GM18505 (cell line): ENCODE results near the gene NAV2.
"Not testable (repeated sequence)": the region's sequence is repeated elsewhere in the genome, so short reads cannot be mapped to it uniquely, and the experiment has no call there.

Experiments
- ATAC-seq: cut with Tn5 transposase; IDR thresholded peaks from one replicate; pipeline ENCODE4 v1.9.1; 2021; ENCODE audit not compliant: unreplicated experiment
- POLR2A ChIP-seq: IDR thresholded peaks from 4 replicates; pipeline ENCODE4 v1.6.1; 2011; ENCODE audit warnings: borderline replicate concordance; ENCODE audit not compliant: insufficient read depth, insufficient read length; ENCODE audit errors: extremely low read depth

Gene NAV2

DNA sequence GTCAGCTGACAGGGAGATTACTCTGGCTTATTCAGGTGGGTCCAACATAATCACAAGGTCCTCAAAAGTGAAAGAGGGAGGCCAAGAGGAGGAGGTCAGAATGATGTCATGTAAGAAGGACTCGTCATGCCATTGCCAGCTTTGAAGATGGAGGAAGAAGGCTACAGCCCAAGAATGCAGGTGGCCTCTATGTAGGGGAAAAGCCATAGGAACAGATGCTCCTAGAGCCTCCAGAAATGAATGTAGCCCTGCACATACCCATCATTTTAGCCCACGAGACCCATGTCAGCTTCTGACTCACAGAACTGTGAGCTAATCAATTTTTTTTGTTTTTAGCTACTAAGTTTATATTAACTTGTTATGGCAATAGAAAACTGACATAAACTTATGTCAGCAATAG is 276.6 kb downstream of the NAV2 start:
- no peak for ATAC-seq
- TF ChIP-seq POLR2A: no peak

DNA sequence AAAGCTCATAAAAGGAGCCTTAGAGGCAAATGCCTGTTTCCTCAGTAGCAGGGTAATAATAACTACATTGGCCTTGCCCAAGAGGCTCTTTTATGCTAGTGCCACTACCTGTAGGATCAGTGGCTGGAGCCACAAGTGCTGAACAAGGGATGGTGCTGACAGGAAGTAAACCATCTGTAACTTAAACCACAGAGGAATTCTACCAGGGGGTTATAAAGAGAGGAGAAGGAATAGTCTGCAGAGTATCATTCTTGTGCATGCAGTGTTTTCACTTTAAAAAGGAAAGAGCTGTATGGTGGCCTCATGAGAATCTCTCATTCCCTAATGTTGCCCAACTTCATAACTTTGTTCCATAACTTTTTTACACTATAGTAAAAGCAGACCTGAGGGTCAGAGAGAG is 279.5 kb downstream of the NAV2 start:
- no peak for ATAC-seq

DNA sequence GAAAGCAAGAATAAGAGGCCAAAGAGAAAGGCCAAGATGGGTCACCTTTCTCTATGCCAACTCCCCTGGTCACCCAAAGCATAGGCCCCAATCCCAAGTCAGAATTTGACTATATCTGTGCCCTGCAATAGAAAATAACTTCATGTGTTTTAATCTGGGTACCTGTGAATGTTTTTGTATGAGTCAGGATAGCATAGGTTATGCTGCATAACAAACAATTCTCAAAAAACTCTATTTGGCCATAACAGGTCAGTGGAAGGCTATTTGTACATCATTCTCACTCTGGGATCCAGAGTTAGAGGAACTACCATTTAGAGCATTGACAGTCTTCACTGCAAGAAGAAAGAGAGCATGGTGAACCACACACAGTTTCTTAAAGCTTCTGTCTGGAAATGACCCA is 280.4 kb downstream of the NAV2 start:
- no peak for ATAC-seq
- TF ChIP-seq POLR2A: no peak

More for the DNA sequence above, 279.5 kb downstream of the NAV2 start:
- no peak for TF ChIP-seq POLR2A

DNA sequence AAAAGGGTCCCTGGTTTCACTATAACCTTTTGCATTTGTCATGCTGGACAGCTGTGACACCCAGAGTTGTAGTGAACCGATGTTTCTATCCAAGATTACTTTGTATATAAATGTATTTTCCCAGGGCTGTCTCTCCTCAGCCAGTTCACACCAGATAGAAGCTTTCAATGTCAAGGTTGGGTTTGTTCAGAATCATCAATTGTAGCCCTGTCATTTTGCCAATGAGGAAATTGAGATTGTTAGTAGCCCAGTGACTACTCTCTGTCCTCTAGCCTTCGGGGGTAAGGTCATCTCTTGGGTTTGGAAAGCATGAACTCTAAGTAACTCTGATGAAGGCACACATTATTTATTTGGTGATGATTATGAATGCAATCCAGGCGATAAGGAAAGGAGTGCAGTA is 282.0 kb downstream of the NAV2 start:
- ATAC-seq: no peak
- TF ChIP-seq POLR2A: no peak

DNA sequence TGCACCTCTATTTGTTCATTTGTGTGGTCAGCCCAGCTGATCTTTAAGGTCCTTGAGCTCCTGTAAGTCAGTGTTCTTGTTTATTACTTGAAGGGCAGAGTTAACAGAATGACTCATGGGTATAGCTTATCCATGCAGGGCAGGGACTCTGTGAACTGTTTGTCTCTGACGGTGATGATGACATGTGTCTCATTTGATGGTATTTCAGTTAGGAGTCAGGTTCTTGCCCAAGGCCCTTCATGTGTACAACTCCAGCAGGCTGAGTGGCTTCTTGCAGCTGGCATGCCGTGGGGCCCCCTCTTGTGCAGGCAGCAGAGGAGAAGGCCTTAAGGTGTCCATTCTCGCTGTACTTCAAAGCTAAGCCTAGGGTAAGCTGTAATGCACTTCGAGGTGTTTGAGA is 282.5 kb downstream of the NAV2 start:
- TF ChIP-seq POLR2A: no peak
- no peak for ATAC-seq

DNA sequence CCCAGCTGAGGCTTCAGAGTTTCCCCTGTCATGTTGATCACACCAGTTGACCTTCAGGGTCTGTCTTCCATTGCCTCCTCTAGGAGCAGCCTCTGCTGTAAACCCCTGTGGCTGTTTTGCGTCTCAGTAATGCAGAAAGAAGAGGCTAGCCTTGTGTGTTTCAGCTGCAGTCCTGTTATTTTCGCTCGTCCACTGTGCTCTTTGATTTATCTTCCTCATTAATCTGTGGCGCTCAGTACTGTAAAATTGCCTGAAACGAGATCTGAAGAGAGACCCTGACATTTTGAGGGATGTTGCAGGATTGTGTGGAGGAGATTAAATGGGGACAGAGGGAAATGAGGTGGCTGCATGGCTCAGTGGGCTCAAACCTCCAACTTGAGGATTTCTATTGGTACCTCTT is 283.9 kb downstream of the NAV2 start:
- no peak for ATAC-seq
- TF ChIP-seq POLR2A: no peak

- no peak for TF ChIP-seq POLR2A
- no peak for ATAC-seq
Observed at GRCh38 chr11:20000022-20000350, 287.3 kb downstream of the NAV2 start.

DNA sequence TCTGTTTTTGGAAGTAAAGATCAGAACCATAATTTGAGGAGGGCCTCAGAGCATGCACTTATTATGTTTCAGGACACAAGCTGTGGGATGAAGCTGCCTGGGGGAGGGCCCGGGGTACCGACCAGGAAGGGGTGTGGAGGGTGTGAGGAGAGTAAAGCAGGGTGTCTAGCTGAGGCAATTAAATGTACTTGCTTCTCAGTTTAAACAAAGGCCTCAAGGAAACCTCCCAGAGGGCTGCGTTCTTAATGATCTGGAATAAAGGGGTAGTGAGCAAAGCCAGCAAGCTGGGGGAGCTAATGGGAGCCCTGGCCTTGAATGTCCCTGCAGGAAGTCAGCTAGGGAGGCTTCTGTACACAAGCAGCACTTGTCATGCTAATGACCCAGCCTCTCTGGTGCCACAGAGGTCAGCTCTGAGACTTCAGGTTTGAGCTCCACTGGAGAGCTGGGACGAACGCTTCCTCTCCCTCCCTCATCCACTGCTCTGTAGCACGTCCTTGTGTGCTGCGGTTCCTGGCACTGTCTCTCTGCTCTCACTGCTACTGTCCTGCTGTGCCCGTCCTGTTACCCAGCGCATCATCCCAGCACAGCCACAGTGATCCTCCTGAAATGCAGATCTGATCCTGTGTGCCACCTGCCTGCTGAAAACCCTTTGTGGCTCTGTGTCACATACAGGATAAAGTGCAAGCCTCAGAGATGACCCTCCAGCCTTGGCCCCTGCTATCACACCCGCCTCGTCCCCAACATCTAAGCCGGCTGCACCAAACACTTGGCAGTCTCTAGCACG is 287.9 kb downstream of the NAV2 start:
- no peak for TF ChIP-seq POLR2A
- ATAC-seq: no peak

DNA sequence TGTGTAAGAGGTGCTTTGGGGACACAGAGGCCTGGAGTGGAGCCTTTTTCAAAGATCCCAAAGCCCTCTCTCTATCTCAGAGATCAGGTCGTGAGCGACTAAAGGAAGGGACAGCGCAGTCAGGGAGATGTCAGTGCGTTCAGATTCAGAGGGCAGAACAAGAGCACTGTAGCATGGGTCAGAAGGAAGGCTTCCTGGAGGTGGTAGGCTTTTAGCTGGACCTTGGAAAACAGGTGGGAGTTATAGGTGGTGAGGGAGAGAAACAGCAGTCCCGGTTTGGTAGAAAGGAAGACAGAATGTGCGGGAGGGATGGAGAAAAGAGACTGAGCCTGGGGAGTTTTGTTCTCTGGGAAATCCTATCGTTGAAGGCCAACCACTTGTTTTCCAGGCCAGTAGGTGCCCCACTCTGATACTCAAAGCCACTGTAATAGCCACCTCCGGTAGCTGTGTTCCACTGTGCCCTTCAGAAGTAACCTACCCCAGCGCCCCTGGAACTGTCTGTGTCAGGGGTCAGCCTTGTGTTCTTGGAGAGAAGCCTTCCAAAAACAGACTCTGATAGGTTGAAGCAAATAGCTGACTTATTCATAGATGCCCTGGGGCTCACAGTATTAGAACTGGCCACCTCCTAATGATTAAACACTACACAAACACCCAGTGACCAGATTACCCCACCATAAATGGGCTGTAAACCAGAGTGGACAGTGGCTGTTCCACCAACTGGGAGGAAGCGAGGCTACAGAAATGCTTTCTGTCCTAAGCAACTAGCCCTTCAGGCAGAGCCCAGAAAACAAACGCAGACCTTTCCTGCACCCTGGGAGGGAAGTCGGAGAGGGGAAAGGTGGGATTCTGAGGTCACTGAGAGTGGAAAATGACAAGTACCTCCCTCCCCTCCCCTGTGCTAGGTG is 289.9 kb downstream of the NAV2 start:
- no peak for ATAC-seq
- no peak for TF ChIP-seq POLR2A

DNA sequence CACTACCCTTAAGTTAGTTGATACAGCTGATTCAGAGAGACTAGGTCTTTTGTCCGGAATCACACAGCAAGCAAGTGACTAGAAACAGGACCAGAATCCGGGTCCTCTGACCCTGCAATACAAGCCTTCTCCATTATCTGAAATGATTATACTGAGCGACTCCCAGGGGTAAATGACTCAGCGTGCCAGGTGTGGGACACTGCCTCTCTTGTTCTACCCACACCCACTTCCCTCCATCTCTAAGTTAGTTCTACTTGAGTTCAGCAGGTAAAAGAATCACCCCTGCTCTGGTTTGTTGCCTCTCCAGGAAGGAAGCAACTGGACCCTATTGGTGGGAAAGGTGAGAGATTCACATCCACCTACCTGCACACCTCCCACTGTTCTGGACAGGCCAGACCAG is 290.7 kb downstream of the NAV2 start:
- ATAC-seq: no peak
- no peak for TF ChIP-seq POLR2A

GRCh38 chr11:20004866-20005265 is 292.2 kb downstream of the NAV2 start:
- ATAC-seq: no peak
- TF ChIP-seq POLR2A: no peak

DNA sequence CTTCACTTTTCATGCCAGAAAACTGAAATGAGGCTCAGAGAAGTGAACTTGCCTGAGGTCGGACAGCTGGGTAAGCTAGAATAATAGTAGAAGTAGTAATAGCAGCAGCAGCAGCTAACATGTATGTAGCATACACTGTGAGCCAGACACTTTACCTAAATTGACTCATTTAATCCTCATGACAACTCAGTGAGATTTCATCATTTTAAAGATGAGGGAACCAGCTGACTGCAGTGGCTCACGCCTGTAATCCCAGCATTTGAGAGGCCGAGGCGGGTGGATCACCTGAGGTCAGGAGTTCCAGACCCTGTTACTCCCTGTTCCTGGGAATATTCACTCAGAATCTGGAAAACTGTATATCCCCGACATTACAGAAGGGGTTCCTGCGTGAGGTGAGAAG is 293.1 kb downstream of the NAV2 start:
- ATAC-seq: no peak
- no peak for TF ChIP-seq POLR2A

DNA sequence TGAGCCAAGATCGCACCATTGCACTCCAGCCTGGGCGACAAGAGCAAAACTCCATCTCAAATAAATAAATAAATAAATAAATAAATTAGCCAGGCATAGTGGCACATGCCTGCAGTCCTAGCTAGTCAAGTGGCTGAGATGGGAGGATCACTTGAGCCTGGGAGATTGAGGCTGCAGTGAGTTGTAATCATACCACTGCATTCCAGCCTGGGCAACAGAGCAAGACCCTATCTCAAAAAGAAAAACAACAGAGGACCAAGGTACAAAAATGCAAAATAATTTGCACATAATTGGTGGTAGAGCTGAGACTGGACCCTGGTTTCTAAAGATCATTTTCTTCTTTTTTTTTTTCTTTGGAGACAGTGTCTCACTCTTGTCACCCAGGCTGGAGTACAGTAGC is 294.0 kb downstream of the NAV2 start:
- not testable (repeated sequence) for ATAC-seq

GRCh38 chr11:20007386-20007785 is 294.7 kb downstream of the NAV2 start:
- no peak for ATAC-seq
- TF ChIP-seq POLR2A: no peak

DNA sequence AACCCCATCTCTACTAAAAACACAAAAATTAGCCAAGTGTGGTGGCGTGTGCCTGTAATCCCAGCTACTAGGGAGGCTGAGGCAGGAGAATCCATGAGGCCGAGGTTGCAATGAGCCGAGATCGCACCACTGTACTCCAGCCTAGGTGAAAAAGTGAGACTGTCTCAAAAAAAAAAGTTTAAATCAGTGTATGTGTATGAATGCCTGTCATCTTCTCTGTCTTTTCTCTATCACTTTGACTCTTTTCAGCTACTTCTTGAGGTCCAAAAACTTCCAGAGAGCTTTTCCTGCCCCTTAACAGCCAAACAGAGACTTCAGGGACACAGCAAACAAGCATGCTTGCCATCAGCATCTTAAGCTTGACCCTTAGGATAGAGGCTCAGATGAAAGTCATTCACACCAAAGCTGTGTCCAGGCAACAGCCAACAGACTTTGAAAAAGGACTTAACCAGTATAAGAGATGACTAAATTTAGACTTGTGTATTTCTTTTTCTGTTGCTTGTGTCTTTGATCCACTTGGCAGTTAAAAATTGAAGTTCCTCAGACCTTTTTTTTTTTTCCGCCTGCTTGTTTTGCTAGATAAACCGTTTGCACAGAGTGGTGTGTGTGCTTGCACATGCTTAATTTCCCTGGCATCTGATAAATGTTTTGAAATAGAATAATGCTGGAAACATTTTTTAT is 295.7 kb downstream of the NAV2 start:
- TF ChIP-seq POLR2A: no peak
- ATAC-seq: no peak
